GM15510 (cell line): ENCODE data around the gene OGDH.

Source experiments
- POLR2A ChIP-seq: IDR thresholded peaks from 3 replicates; pipeline ENCODE4 v1.6.1; 2011; ENCODE audit warnings: borderline replicate concordance; ENCODE audit not compliant: insufficient read length; ENCODE audit errors: extremely low read depth

The OGDH gene

GRCh38 chr7:44757311-44757710 lies 150.9 kb downstream of the OGDH start:
- no peak for TF ChIP-seq POLR2A

- TF ChIP-seq POLR2A: no peak
Measured at GRCh38 chr7:44757739-44758138, 151.3 kb downstream of the OGDH start.
